Keratinocyte (primary cell): ENCODE data around the gene MPZL1.
"Not testable (repeated sequence)": the region's sequence is repeated elsewhere in the genome, so short reads cannot be mapped to it uniquely, and the experiment has no call there.

Source experiments
- CTCF ChIP-seq, 3 experiments: IDR thresholded peaks in 1 of 3; conservative IDR thresholded peaks in 1 of 3; optimal IDR thresholded peaks in 1 of 3; 2 replicates in 2 of 3; 3 replicates in 1 of 3; pipeline versions ENCODE3 to v1.5.1; 2011; ENCODE audit warnings: low read length in 3 of 3, mild to moderate bottlenecking in 3 of 3, moderate library complexity in 2 of 3, control low read depth in 1 of 3, inconsistent platforms in 1 of 3; ENCODE audit not compliant: insufficient read depth in 2 of 3; ENCODE audit errors: extremely low read depth in 1 of 3
- EZH2 ChIP-seq: IDR thresholded peaks from one replicate; pipeline ENCODE4 v1.6.1; 2012; ENCODE audit warnings: inconsistent platforms, mild to moderate bottlenecking, low read length, moderate library complexity

GRCh38 chr1:167806235-167806634 is 84.5 kb downstream of the MPZL1 start:
- not testable (repeated sequence) for TF ChIP-seq EZH2; CTCF (optimal IDR thresholded peaks at IDR 0.05 in 1 of 3, IDR thresholded peaks at IDR 0.05 in 1 of 3, conservative IDR thresholded peaks at IDR 0.05 in 1 of 3; ENCODE audit: extremely low read depth in 1 of 3, insufficient read depth in 2 of 3, low read length in 3 of 3)
